GM19463 (cell line): ENCODE measurements around the gene PLEKHA7.
A peak's percentile ranks its signal among the peaks of the same experiment; 100 is the strongest.

Source experiments
- ATAC-seq: cut with Tn5 transposase; IDR thresholded peaks from one replicate; pipeline ENCODE4 v1.9.1; 2021; ENCODE audit warnings: mild to moderate bottlenecking, moderate library complexity; ENCODE audit not compliant: unreplicated experiment

PLEKHA7 gene

GRCh38 chr11:16946477-16947282 is 67.5 kb downstream of the PLEKHA7 start:
- ATAC-seq: peak; percentile 69

GRCh38 chr11:16945671-16946469 is 68.3 kb downstream of the PLEKHA7 start:
- peak; percentile 79 for ATAC-seq

GRCh38 chr11:16942911-16943310 is 71.3 kb downstream of the PLEKHA7 start:
- no peak for ATAC-seq

GRCh38 chr11:16942342-16942741 is 71.9 kb downstream of the PLEKHA7 start:
- ATAC-seq: no peak

- no peak for ATAC-seq
These were observed 72.3 kb downstream of the PLEKHA7 start for GRCh38 chr11:16941935-16942334.

GRCh38 chr11:16938061-16938460 is 76.2 kb downstream of the PLEKHA7 start:
- ATAC-seq: no peak

- no peak for ATAC-seq
These were observed 77.6 kb downstream of the PLEKHA7 start for GRCh38 chr11:16936643-16937042.

GRCh38 chr11:16935518-16936302 is 78.5 kb downstream of the PLEKHA7 start:
- ATAC-seq: no peak

GRCh38 chr11:16933756-16934603 is 80.2 kb downstream of the PLEKHA7 start:
- no peak for ATAC-seq

GRCh38 chr11:16933291-16933690 is 80.9 kb downstream of the PLEKHA7 start:
- no peak for ATAC-seq

- ATAC-seq: no peak
These were observed 86.2 kb downstream of the PLEKHA7 start for GRCh38 chr11:16928044-16928443.

GRCh38 chr11:16926883-16927626 is 87.2 kb downstream of the PLEKHA7 start:
- no peak for ATAC-seq

GRCh38 chr11:16925561-16926065 is 88.6 kb downstream of the PLEKHA7 start:
- ATAC-seq: peak; percentile 22

GRCh38 chr11:16924826-16925560 is 89.2 kb downstream of the PLEKHA7 start:
- ATAC-seq: peak; percentile 7

- ATAC-seq: peak; percentile 49
These were observed 89.8 kb downstream of the PLEKHA7 start for GRCh38 chr11:16924462-16924825.

- ATAC-seq: peak; percentile 38
These were observed 90.2 kb downstream of the PLEKHA7 start for GRCh38 chr11:16923987-16924386.

GRCh38 chr11:16921668-16922067 is 92.5 kb downstream of the PLEKHA7 start:
- ATAC-seq: no peak

- no peak for ATAC-seq
These were observed 93.2 kb downstream of the PLEKHA7 start for GRCh38 chr11:16921019-16921418.

GRCh38 chr11:16920559-16920958 is 93.7 kb downstream of the PLEKHA7 start:
- ATAC-seq: no peak
